Measurements from ENCODE around the gene KIF5C. TPM values are rescaled to one million over a fixed set of nuclear protein-coding genes. Genes with fewer than 3 reads are reported as not detected.

The KIF5C gene
- total and polyA plus RNA-seq, 9 donors, result 0.73 to 18.7 (median 3.3) TPM

DNA sequence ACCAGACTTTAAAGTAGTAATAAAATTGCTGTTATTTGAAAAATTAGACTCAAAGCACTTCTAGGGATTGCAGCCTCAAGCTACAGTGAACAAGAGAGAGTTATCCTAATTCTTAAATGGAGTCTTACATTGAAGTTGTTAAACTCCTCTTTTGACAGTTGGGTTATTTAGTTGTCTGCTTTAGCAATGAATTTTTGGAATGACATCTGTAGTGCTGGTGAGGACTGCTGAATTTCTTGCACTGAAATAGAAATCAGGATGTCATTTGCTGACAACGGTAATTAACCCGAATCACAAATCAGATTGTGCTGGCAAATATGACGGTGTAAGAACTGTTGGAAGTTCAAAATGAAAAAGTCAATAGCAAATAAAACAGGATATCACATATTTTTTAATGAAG is 85.5 kb downstream of the KIF5C start:
- Histone ChIP-seq H3K4me1 (ENCODE audit: insufficient read depth) (no peaks in the 10 kb centered on the region), H3K9me3 (no peaks in the 10 kb centered on the region), H3K4me3 (no peak overlapping the region), H3K27ac (no peak overlapping the region), H3K36me3 (no peaks in the 10 kb centered on the region), H3K27me3 (no peaks in the 10 kb centered on the region)
- intact Hi-C loops (cut with DNase I), result no loop called here
- DNase-seq, result no peak
- TF ChIP-seq POLR2A (IDR thresholded peaks at IDR 0.05) (no peak), CTCF (IDR thresholded peaks at IDR 0.05) (no peak), EP300 (IDR thresholded peaks at IDR 0.05) (no peak)
- WGBS, 3 donors, result 95 to 97% (median 96%) methylated on average over 3 of the region's 3 CpGs

DNA sequence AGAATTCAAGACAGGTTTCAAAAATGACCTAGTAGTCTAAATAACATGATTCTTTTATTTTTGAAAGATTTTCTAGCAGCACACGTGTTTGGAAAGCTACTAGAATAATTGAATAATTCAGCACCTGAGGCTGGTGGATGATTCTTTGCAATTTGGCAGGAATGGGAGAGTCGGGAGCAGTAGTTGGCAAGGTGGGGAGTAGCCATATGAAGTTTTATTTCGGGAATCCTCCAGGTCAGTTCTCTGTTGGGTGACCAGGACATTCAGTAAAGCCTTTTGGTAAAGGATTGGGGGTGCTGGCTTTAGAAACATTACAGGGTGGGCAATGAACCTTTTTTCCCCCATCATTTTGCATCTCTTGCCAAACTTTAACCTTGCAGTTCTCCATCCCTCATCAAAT is 88.4 kb downstream of the KIF5C start:
- H3K4me1 ChIP-seq (ENCODE audit: insufficient read depth), result no peaks in the 10 kb centered on the region
- no peaks in the 10 kb centered on the region for H3K9me3 ChIP-seq
- no peak overlapping the region for H3K4me3 ChIP-seq
- H3K36me3 ChIP-seq, result no peaks in the 10 kb centered on the region
- no peak overlapping the region for H3K27ac ChIP-seq
- TF ChIP-seq EP300 (IDR thresholded peaks at IDR 0.05) (no peak), POLR2A (IDR thresholded peaks at IDR 0.05) (no peak), CTCF (IDR thresholded peaks at IDR 0.05) (no peak)
- no peak for DNase-seq
- WGBS, 3 donors, result 92 to 95% (median 94%) methylated on average over 3 of the region's 3 CpGs
- intact Hi-C loops (cut with DNase I), result no loop called here
- H3K27me3 ChIP-seq, result no peaks in the 10 kb centered on the region

DNA sequence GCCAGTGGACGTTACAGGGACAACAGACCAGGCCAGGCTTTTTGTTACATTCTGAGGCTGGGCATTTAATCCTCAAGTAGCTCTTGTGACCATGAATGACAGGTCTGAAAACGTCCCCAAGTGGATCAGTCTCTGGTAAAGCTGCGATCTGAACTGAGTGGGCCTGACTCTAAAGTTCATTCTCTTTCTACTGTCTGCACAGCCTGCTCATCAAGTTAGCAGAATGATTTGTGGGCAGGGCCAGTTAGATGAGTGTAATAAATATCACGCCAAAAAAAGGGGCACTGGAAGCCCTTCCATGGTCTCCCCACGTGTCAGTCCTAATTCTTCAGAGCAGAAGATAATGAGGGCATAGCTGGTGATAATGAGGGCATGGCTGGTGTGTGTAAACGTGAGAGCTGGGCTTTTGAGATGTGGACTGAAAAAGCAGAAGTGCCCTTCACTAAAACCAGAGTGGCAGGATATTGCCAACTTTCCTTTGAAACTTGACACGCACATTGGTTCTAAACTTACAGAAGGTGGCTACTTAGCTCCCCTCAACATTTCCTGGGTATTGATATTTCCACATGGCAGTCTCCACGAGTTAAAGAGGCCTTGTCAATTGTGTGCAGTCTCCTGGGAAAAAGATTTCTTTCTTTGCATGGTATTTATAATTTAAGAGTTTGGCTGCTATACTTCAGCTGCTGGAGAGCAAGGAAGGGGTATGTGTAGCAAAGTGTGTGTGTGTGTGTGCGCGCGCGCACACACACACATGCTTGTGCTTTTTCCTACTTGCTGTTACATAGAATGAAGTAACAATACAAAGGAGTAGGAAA is 90.8 kb downstream of the KIF5C start:
- 79 to 83% (median 82%) methylated on average over 12 of the region's 12 CpGs for whole genome bisulfite sequencing, 3 donors
- H3K27ac ChIP-seq, result no peak overlapping the region

GRCh38 chr2:148966438-148966758 is 91.4 kb downstream of the KIF5C start:
- WGBS, 3 donors, result 100% methylated on average over 1 of the region's 1 CpG
- intact Hi-C loops (cut with DNase I), result no loop called here

More for the DNA sequence above, 90.8 kb downstream of the KIF5C start:
- intact Hi-C loops (cut with DNase I), result no loop called here
- H3K27me3 ChIP-seq, result no peaks in the 10 kb centered on the region
- no peak for DNase-seq
- no peak for TF ChIP-seq POLR2A (IDR thresholded peaks at IDR 0.05)
- no peak for TF ChIP-seq CTCF (IDR thresholded peaks at IDR 0.05)
- TF ChIP-seq EP300 (IDR thresholded peaks at IDR 0.05), result no peak
- H3K4me3 ChIP-seq, result no peak overlapping the region
- no peaks in the 10 kb centered on the region for H3K36me3 ChIP-seq
- no peaks in the 10 kb centered on the region for H3K4me1 ChIP-seq (ENCODE audit: insufficient read depth)
- H3K9me3 ChIP-seq, result no peaks in the 10 kb centered on the region

More at GRCh38 chr2:148966438-148966758, 91.4 kb downstream of the KIF5C start:
- Histone ChIP-seq H3K27ac (no peak overlapping the region), H3K4me1 (ENCODE audit: insufficient read depth) (no peaks in the 10 kb centered on the region), H3K4me3 (no peak overlapping the region), H3K27me3 (no peaks in the 10 kb centered on the region), H3K36me3 (no peaks in the 10 kb centered on the region), H3K9me3 (no peaks in the 10 kb centered on the region)
- TF ChIP-seq CTCF (IDR thresholded peaks at IDR 0.05) (no peak), POLR2A (IDR thresholded peaks at IDR 0.05) (no peak), EP300 (IDR thresholded peaks at IDR 0.05) (no peak)
- DNase-seq, result no peak
